ENCODE measurements around the gene DYNLT2B.
"Not testable (repeated sequence)": the region's sequence is repeated elsewhere in the genome, so short reads cannot be mapped to it uniquely, and the experiment has no call there.

The DYNLT2B gene

GRCh38 chr3:196317687-196318467, at the start of gene DYNLT2B:
Gene DYNLT2B (minus strand): TSS chr3:196318240. CDS start chr3:196318152, 88 bp downstream.
- peak; percentile 89 for DNase-seq

GRCh38 chr3:196365736-196366135, 47.7 kb upstream of the DYNLT2B start:
- no peak for DNase-seq

GRCh38 chr3:196360586-196360985, 42.5 kb upstream of the DYNLT2B start:
- DNase-seq, result no peak

GRCh38 chr3:196358540-196358939, 40.5 kb upstream of the DYNLT2B start:
- not testable (repeated sequence) for DNase-seq

- DNase-seq, result peak; percentile 23
Measured at GRCh38 chr3:196357905-196358304, 39.9 kb upstream of the DYNLT2B start.

- DNase-seq, result no peak
Measured at GRCh38 chr3:196356556-196356955, 38.5 kb upstream of the DYNLT2B start.

- DNase-seq, result no peak
Measured at GRCh38 chr3:196355668-196356067, 37.6 kb upstream of the DYNLT2B start.

- DNase-seq, result no peak
Measured at GRCh38 chr3:196354132-196354531, 36.1 kb upstream of the DYNLT2B start.

GRCh38 chr3:196351541-196351940, 33.5 kb upstream of the DYNLT2B start:
- DNase-seq, result no peak

- no peak for DNase-seq
Measured at GRCh38 chr3:196350067-196350466, 32.0 kb upstream of the DYNLT2B start.

- DNase-seq, result no peak
Measured at GRCh38 chr3:196348698-196349097, 30.7 kb upstream of the DYNLT2B start.

- DNase-seq, result no peak
Measured at GRCh38 chr3:196344663-196345062, 26.6 kb upstream of the DYNLT2B start.

- DNase-seq, result not testable (repeated sequence)
Measured at GRCh38 chr3:196343917-196344316, 25.9 kb upstream of the DYNLT2B start.

GRCh38 chr3:196341137-196341536, 23.1 kb upstream of the DYNLT2B start:
- DNase-seq, result no peak

- no peak for DNase-seq
Measured at GRCh38 chr3:196340466-196340865, 22.4 kb upstream of the DYNLT2B start.

GRCh38 chr3:196339493-196340254, 21.6 kb upstream of the DYNLT2B start:
- DNase-seq, result no peak

GRCh38 chr3:196339044-196339443, 21.0 kb upstream of the DYNLT2B start:
- no peak for DNase-seq

- no peak for DNase-seq
Measured at GRCh38 chr3:196336319-196337145, 18.5 kb upstream of the DYNLT2B start.

GRCh38 chr3:196335503-196335948, 17.5 kb upstream of the DYNLT2B start:
- DNase-seq, result no peak

- no peak for DNase-seq
Measured at GRCh38 chr3:196334982-196335381, 16.9 kb upstream of the DYNLT2B start.

GRCh38 chr3:196332168-196332567, 14.1 kb upstream of the DYNLT2B start:
- DNase-seq, result no peak

- no peak for DNase-seq
Measured at GRCh38 chr3:196327405-196327804, 9.4 kb upstream of the DYNLT2B start.

- no peak for DNase-seq
Measured at GRCh38 chr3:196326936-196327335, 8.9 kb upstream of the DYNLT2B start.
